ENCODE measurements around the gene AIF1L. TPM values are rescaled to one million over a fixed set of nuclear protein-coding genes. Genes with fewer than 3 reads are reported as not detected.
"Not testable (repeated sequence)": the region's sequence is repeated elsewhere in the genome, so short reads cannot be mapped to it uniquely, and the experiment has no call there.

Gene AIF1L
- total RNA-seq, 2 experiments from 2014 or later = not detected

- DNase-seq (ENCODE audit: low spot score) = no peak
- Histone ChIP-seq H4K20me1 (ENCODE audit: insufficient read depth, low read length) (no peaks in the 10 kb centered on the region), H3K4me1 (ENCODE audit: insufficient read depth, low read length, poor library complexity, severe bottlenecking) (no peaks in the 10 kb centered on the region), H3K9me3 (ENCODE audit: low read length) (no peaks in the 10 kb centered on the region), H3K9me2 (ENCODE audit: insufficient read depth, low read length) (no peaks in the 10 kb centered on the region), H3K27ac (ENCODE audit: low read depth, low read length, poor library complexity, severe bottlenecking) (no peak overlapping the region), H3K4me2 (ENCODE audit: low read length) (no peak overlapping the region), H3K36me3 (ENCODE audit: insufficient read depth, low read length) (peaks cover 90% of the 10 kb centered on the region), H3K79me2 (ENCODE audit: insufficient read depth, low read depth, low read length) (no peaks in the 10 kb centered on the region), H2AFZ (ENCODE audit: low read length) (no peak overlapping the region), H3K4me3 (ENCODE audit: low read depth, low read length, poor library complexity, severe bottlenecking) (no peak overlapping the region)
- TF ChIP-seq EZH2phosphoT487 (IDR thresholded peaks at IDR 0.05; ENCODE audit: borderline replicate concordance, low read depth, low read length) = no peak
- TF ChIP-seq, protein P1, sequence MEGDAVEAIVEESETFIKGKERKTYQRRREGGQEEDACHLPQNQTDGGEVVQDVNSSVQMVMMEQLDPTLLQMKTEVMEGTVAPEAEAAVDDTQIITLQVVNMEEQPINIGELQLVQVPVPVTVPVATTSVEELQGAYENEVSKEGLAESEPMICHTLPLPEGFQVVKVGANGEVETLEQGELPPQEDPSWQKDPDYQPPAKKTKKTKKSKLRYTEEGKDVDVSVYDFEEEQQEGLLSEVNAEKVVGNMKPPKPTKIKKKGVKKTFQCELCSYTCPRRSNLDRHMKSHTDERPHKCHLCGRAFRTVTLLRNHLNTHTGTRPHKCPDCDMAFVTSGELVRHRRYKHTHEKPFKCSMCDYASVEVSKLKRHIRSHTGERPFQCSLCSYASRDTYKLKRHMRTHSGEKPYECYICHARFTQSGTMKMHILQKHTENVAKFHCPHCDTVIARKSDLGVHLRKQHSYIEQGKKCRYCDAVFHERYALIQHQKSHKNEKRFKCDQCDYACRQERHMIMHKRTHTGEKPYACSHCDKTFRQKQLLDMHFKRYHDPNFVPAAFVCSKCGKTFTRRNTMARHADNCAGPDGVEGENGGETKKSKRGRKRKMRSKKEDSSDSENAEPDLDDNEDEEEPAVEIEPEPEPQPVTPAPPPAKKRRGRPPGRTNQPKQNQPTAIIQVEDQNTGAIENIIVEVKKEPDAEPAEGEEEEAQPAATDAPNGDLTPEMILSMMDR (conservative IDR thresholded peaks at IDR 0.05; ENCODE audit: low read length) = no peak
- CTCF ChIA-PET (ENCODE audit: unreplicated experiment) = no interaction called here
- POLR2A ChIA-PET = no interaction called here
- BruUV-seq (replicated peaks) = no TSS peak
- intact Hi-C loops (cut with micrococcal nuclease; ENCODE audit: unreplicated experiment) = no loop called here
Observed at GRCh38 chr9:131153595-131153994, 57.3 kb downstream of the AIF1L start.

- CTCF ChIA-PET (ENCODE audit: unreplicated experiment); H3K4me3 ChIP-seq (ENCODE audit: low read depth, low read length, poor library complexity, severe bottlenecking); H3K9me2 ChIP-seq (ENCODE audit: insufficient read depth, low read length); H4K20me1 ChIP-seq (ENCODE audit: insufficient read depth, low read length); DNase-seq (ENCODE audit: low spot score); H3K79me2 ChIP-seq (ENCODE audit: insufficient read depth, low read depth, low read length); H3K4me1 ChIP-seq (ENCODE audit: insufficient read depth, low read length, poor library complexity, severe bottlenecking); H3K9me3 ChIP-seq (ENCODE audit: low read length); H2AFZ ChIP-seq (ENCODE audit: low read length); H3K4me2 ChIP-seq (ENCODE audit: low read length); BruUV-seq (replicated peaks); H3K27ac ChIP-seq (ENCODE audit: low read depth, low read length, poor library complexity, severe bottlenecking); intact Hi-C loops (cut with micrococcal nuclease; ENCODE audit: unreplicated experiment): not testable (repeated sequence)
- peaks cover 84% of the 10 kb centered on the region for H3K36me3 ChIP-seq (ENCODE audit: insufficient read depth, low read length)
- POLR2A ChIA-PET = interaction anchor here (0.6 to 1.2 kb wide), 2 partner anchors 12 to 313 kb away, joined by 3 read pairs; no protein-coding TSS in a partner anchor
Observed at GRCh38 chr9:131158673-131159072, 62.3 kb downstream of the AIF1L start.

GRCh38 chr9:131160416-131161112 is 64.2 kb downstream of the AIF1L start:
- Histone ChIP-seq H3K4me2 (ENCODE audit: low read length) (no peak overlapping the region), H4K20me1 (ENCODE audit: insufficient read depth, low read length) (no peaks in the 10 kb centered on the region), H3K27ac (ENCODE audit: low read depth, low read length, poor library complexity, severe bottlenecking) (no peak overlapping the region), H2AFZ (ENCODE audit: low read length) (no peak overlapping the region), H3K9me2 (ENCODE audit: insufficient read depth, low read length) (no peaks in the 10 kb centered on the region), H3K36me3 (ENCODE audit: insufficient read depth, low read length) (peaks cover 84% of the 10 kb centered on the region), H3K9me3 (ENCODE audit: low read length) (no peaks in the 10 kb centered on the region), H3K79me2 (ENCODE audit: insufficient read depth, low read depth, low read length) (no peaks in the 10 kb centered on the region), H3K4me3 (ENCODE audit: low read depth, low read length, poor library complexity, severe bottlenecking) (no peak overlapping the region), H3K4me1 (ENCODE audit: insufficient read depth, low read length, poor library complexity, severe bottlenecking) (no peaks in the 10 kb centered on the region)
- ChIA-PET POLR2A (no interaction called here), CTCF (ENCODE audit: unreplicated experiment) (no interaction called here)
- no peak for DNase-seq (ENCODE audit: low spot score)
- intact Hi-C loops (cut with micrococcal nuclease; ENCODE audit: unreplicated experiment) = no loop called here
- TF ChIP-seq, protein P1 (conservative IDR thresholded peaks at IDR 0.05; ENCODE audit: low read length) = no peak
- TF ChIP-seq EZH2phosphoT487 (IDR thresholded peaks at IDR 0.05; ENCODE audit: borderline replicate concordance, low read depth, low read length) = no peak
- BruUV-seq (replicated peaks) = no TSS peak

All from OCI-LY7 (cell line).